HepG2 (cell line): Measurements from ENCODE around the gene RNF123. TPM values are rescaled to one million over a fixed set of nuclear protein-coding genes. Genes with fewer than 3 reads are reported as not detected.

Experiments used
- AKNA ChIP-seq: sonication (generic); formaldehyde crosslinking; IDR thresholded peaks from 2 replicates; pipeline ENCODE4 v1.4.0; 2020; ENCODE audit warnings: missing genetic modification reagents, borderline replicate concordance
- ATM ChIP-seq: fragments of 450-650 bp; IDR thresholded peaks from 2 replicates; pipeline ENCODE4 v1.7.1; 2017; ENCODE audit warnings: mild to moderate bottlenecking, borderline replicate concordance
- GATA4 ChIP-seq: sonication (generic); IDR thresholded peaks from 2 replicates; pipeline ENCODE4 v1.6.1; 2016; ENCODE audit warnings: antibody characterized with exemption, low read depth, borderline replicate concordance
- HDAC6 ChIP-seq: fragments of 200-600 bp; sonication (generic); IDR thresholded peaks from 2 replicates; pipeline ENCODE4 v1.7.0; 2017; ENCODE audit warnings: mild to moderate bottlenecking, antibody characterized with exemption, low read length, low read depth
- MAX ChIP-seq: IDR thresholded peaks from 2 replicates; pipeline ENCODE4 v1.6.1; 2012; ENCODE audit warnings: inconsistent platforms
- MTF2 ChIP-seq: sonication (generic); formaldehyde crosslinking; IDR thresholded peaks from 2 replicates; pipeline ENCODE4 v1.5.0; 2020; ENCODE audit warnings: missing genetic modification reagents, borderline replicate concordance
- PHF20 ChIP-seq: sonication (generic); formaldehyde crosslinking; IDR thresholded peaks from 2 replicates; pipeline ENCODE4 v1.5.0; 2020; ENCODE audit warnings: mild to moderate bottlenecking, missing genetic modification reagents
- POLR2AphosphoS2 ChIP-seq: IDR thresholded peaks from 2 replicates; pipeline ENCODE4 v1.6.1; 2011; ENCODE audit warnings: low read depth, low read length, improper control_type of control experiment
- PRMT3 ChIP-seq: sonication (generic); formaldehyde crosslinking; IDR thresholded peaks from 2 replicates; pipeline ENCODE4 v1.8.1; 2022; ENCODE audit warnings: low read depth, mild to moderate bottlenecking, moderate library complexity, missing genetic modification reagents, borderline replicate concordance
- PTBP1 ChIP-seq: fragments of 200-400 bp; formaldehyde crosslinking; IDR thresholded peaks from 2 replicates; pipeline ENCODE4 v1.6.1; 2018; ENCODE audit warnings: low read length, low read depth; ENCODE audit not compliant: poor library complexity, severe bottlenecking
- REPIN1 ChIP-seq: sonication (generic); formaldehyde crosslinking; IDR thresholded peaks from 2 replicates; pipeline ENCODE4 v1.8.0; 2022; ENCODE audit warnings: missing genetic modification reagents, low read depth, mild to moderate bottlenecking, borderline replicate concordance
- TEAD3 ChIP-seq: optimal IDR thresholded peaks from 2 replicates; pipeline ENCODE3; 2016; ENCODE audit warnings: borderline replicate concordance
- ZNF180 ChIP-seq: sonication (generic); formaldehyde crosslinking; IDR thresholded peaks from 2 replicates; pipeline ENCODE4 v1.4.0; 2020; ENCODE audit warnings: low read depth, missing genetic modification reagents, borderline replicate concordance
- ZNF224 ChIP-seq: sonication (generic); formaldehyde crosslinking; IDR thresholded peaks from 2 replicates; pipeline ENCODE4 v1.5.0; 2020; ENCODE audit warnings: mild to moderate bottlenecking, missing genetic modification reagents
- ZNF260 ChIP-seq: sonication (generic); formaldehyde crosslinking; IDR thresholded peaks from 2 replicates; pipeline ENCODE4 v1.4.0; 2020; ENCODE audit warnings: missing genetic modification reagents, low read depth, mild to moderate bottlenecking, borderline replicate concordance
- ZNF333 ChIP-seq: sonication (generic); formaldehyde crosslinking; IDR thresholded peaks from 2 replicates; pipeline ENCODE4 v1.4.0; 2020; ENCODE audit warnings: mild to moderate bottlenecking, missing genetic modification reagents, borderline replicate concordance
- ZNF550 ChIP-seq: sonication (generic); formaldehyde crosslinking; IDR thresholded peaks from 2 replicates; pipeline ENCODE4 v1.4.0; 2020; ENCODE audit warnings: mild to moderate bottlenecking, missing genetic modification reagents, borderline replicate concordance
- ZNF563 ChIP-seq: sonication (generic); formaldehyde crosslinking; IDR thresholded peaks from 2 replicates; pipeline ENCODE4 v1.8.0; 2022; ENCODE audit warnings: mild to moderate bottlenecking, moderate library complexity, missing genetic modification reagents
- ZNF780A ChIP-seq: sonication (generic); formaldehyde crosslinking; IDR thresholded peaks from 2 replicates; pipeline ENCODE4 v1.8.0; 2022; ENCODE audit warnings: mild to moderate bottlenecking, missing genetic modification reagents, moderate library complexity
- ZNF879 ChIP-seq: sonication (generic); formaldehyde crosslinking; IDR thresholded peaks from 2 replicates; pipeline ENCODE4 v1.8.1; 2023; ENCODE audit warnings: missing genetic modification reagents
- polyA plus RNA-seq, 8 experiments: library from polyadenylated mRNA; depleted of rRNA in 3 of 8; stranded (reverse) in 7 of 8; unstranded in 1 of 8; fragments of >200 nt; fragmentation: Illumina TruSeq in 4 of 8; extraction: Trizol in 4 of 8; gene quantifications; 2 replicates each; pipeline versions ENCODE4 v1.2.1 to v1.2.3, GENCODE V29; 2011 to 2016; ENCODE audit warnings: low read depth in 4 of 8, missing spikeins in 1 of 8, mixed read lengths in 1 of 8; ENCODE audit not compliant: insufficient read depth in 1 of 8
- total RNA-seq, 5 experiments: library from RNA; depleted of rRNA; stranded (reverse); fragments of >200 nt; fragmentation: Illumina TruSeq; extraction: Trizol; gene quantifications; 2 replicates each; pipeline ENCODE4 v1.2.3, GENCODE V29; 2016; ENCODE audit warnings: low read depth in 1 of 5
- TF ChIP-seq, protein P1 (sequence below): sonication (generic); formaldehyde crosslinking; IDR thresholded peaks from 2 replicates; pipeline ENCODE4 v1.8.1; 2023; ENCODE audit warnings: mild to moderate bottlenecking, missing genetic modification reagents, borderline replicate concordance
- TF ChIP-seq, protein P2 (sequence below): sonication (generic); formaldehyde crosslinking; conservative IDR thresholded peaks from 2 replicates; pipeline ENCODE4 v1.8.1; 2023; ENCODE audit warnings: missing genetic modification reagents

RNF123 gene
- total and polyA plus RNA-seq, 2 of the 13 experiments (the other 11 are each of a cell fraction or from before 2014, with no cell fraction given): 29.9 to 82.2 TPM

DNA sequence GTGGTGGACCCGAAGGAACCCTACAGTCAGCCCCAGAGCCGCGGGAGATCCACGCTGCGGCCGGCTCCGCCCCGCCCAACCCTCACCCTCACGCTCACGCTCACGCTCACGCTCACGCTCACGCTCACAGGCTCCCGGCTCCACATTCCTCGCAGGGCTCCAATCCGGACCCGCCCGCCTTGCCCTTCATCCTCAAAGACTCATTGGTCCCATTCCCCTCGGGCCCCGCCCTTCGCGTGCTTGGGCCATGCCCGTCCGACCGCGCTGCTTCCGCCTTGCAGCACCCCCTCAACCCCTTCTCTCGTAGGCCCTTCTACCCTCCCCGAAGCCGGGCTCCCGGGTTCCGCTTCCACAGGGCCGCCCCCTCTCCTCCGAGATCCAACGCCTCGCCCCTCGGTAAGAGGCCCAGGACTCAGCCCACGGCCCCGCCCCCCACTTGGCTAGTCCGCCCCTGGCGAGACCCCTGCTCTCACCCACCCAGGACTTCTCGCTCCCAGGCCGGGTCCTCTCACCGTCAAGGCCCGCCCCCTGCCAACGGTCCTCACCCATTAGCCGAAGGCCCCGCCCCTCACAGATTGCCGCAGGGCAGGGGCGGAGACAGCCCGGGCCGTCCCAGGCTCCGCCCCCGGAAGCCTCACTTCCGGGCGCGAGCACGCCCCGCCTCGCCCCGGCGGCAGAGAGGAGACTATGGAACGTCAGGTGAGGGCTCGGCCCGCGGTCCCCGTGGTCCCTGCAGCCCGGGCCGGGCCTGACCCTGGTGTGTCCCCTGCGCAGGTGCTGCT is 15.5 kb upstream of the RNF123 start, which contains the start of gene APEH (continued):
- TF ChIP-seq PRMT3 (CRISPR knock-in tag): peak; percentile 52; the same call in 1 of the 2 replicates
- TF ChIP-seq PTBP1: no peak
- peak; percentile 79 for TF ChIP-seq TEAD3 (CRISPR knock-in tag)
- no peak for TF ChIP-seq ZNF260 (CRISPR knock-in tag)
- TF ChIP-seq MAX: no peak
- TF ChIP-seq POLR2AphosphoS2: no peak
- peak; percentile 81; the same call in 1 of the 2 replicates for TF ChIP-seq ZNF224 (CRISPR knock-in tag)
- 0 out of 2 replicates have a peak, but pooled peaks have one; percentile 4 for TF ChIP-seq REPIN1 (CRISPR knock-in tag)
- TF ChIP-seq GATA4: 0 out of 2 replicates have a peak, but pooled peaks have one; percentile 19
- no peak for TF ChIP-seq MTF2 (CRISPR knock-in tag)
- TF ChIP-seq ZNF780A (CRISPR knock-in tag): peak; percentile 74
- no peak for TF ChIP-seq ZNF180
- peak; percentile 69 for TF ChIP-seq ZNF563 (CRISPR knock-in tag)
- TF ChIP-seq ZNF550 (CRISPR knock-in tag): no peak
- TF ChIP-seq, protein P1, sequence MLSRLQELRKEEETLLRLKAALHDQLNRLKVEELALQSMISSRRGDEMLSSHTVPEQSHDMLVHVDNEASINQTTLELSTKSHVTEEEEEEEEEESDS (CRISPR knock-in tag): peak; percentile 25; the same call in 1 of the 2 replicates
- 0 out of 2 replicates have a peak, but pooled peaks have one; percentile 62 for TF ChIP-seq ZNF879 (CRISPR knock-in tag)
- no peak for TF ChIP-seq ATM
- TF ChIP-seq AKNA (CRISPR knock-in tag): no peak
- TF ChIP-seq ZNF333 (CRISPR knock-in tag): peak; percentile 100
- TF ChIP-seq PHF20 (CRISPR knock-in tag): peak; percentile 73
- no peak for TF ChIP-seq HDAC6
- TF ChIP-seq, protein P2, sequence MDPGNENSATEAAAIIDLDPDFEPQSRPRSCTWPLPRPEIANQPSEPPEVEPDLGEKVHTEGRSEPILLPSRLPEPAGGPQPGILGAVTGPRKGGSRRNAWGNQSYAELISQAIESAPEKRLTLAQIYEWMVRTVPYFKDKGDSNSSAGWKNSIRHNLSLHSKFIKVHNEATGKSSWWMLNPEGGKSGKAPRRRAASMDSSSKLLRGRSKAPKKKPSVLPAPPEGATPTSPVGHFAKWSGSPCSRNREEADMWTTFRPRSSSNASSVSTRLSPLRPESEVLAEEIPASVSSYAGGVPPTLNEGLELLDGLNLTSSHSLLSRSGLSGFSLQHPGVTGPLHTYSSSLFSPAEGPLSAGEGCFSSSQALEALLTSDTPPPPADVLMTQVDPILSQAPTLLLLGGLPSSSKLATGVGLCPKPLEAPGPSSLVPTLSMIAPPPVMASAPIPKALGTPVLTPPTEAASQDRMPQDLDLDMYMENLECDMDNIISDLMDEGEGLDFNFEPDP (CRISPR knock-in tag): no peak
